SH-SY5Y (cell line): ENCODE measurements around the gene SETBP1.

Experiments used
- GATA2 ChIP-seq: IDR thresholded peaks from 2 replicates; pipeline ENCODE4 v1.6.1; 2011; ENCODE audit warnings: mild to moderate bottlenecking, low read depth, low read length
- GATA3 ChIP-seq: IDR thresholded peaks from 2 replicates; pipeline ENCODE4 v1.6.1; 2011; ENCODE audit warnings: low read depth, mild to moderate bottlenecking, low read length, moderate library complexity

DNA sequence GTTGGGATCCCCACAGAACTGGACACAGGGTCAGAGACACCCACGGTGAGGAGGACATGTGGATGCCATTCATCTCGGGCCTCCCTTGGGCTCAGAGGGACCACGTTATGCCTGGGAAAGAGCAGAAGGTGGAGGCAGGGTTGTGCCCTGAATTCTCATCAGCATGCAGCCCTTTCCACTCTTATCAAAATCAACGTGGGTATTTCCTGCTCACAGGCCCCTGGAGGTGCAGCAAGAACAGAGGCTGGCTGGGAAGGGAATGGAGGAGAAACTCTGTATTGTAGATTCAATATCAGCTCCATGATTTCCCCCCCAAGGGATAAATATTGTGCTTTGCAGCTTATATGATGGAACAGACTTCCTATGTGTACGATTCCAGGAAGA, 90.9 kb downstream of the SETBP1 start:
- TF ChIP-seq GATA3 (no peak), GATA2 (no peak)
